NCI-H226 (cell line): Measurements from ENCODE around the gene EDEM1.
"Not testable (repeated sequence)": the region's sequence is repeated elsewhere in the genome, so short reads cannot be mapped to it uniquely, and the experiment has no call there.

Source experiments
- DNase-seq: peaks from one replicate; pipeline ENCODE4 v3.0.0-alpha.2; 2015

EDEM1 gene

GRCh38 chr3:5238545-5238944 is 51.0 kb downstream of the EDEM1 start:
- DNase-seq: no peak

GRCh38 chr3:5239602-5240001 is 52.1 kb downstream of the EDEM1 start:
- DNase-seq: peak; percentile 20

GRCh38 chr3:5240740-5241139 is 53.2 kb downstream of the EDEM1 start:
- DNase-seq: no peak

GRCh38 chr3:5242785-5243184 is 55.3 kb downstream of the EDEM1 start:
- not testable (repeated sequence) for DNase-seq

GRCh38 chr3:5245927-5246326 is 58.4 kb downstream of the EDEM1 start:
- DNase-seq: no peak

- DNase-seq: no peak
Measured at GRCh38 chr3:5248822-5249221, 61.3 kb downstream of the EDEM1 start.

- no peak for DNase-seq
Measured at GRCh38 chr3:5250467-5251195, 63.1 kb downstream of the EDEM1 start.

GRCh38 chr3:5251196-5251583 is 63.7 kb downstream of the EDEM1 start:
- DNase-seq: no peak

GRCh38 chr3:5252131-5252530 is 64.6 kb downstream of the EDEM1 start:
- DNase-seq: no peak

GRCh38 chr3:5254281-5255048 is 67.0 kb downstream of the EDEM1 start:
- DNase-seq: no peak

GRCh38 chr3:5255404-5256344 is 68.2 kb downstream of the EDEM1 start:
- DNase-seq: no peak

GRCh38 chr3:5258526-5258925 is 71.0 kb downstream of the EDEM1 start:
- no peak for DNase-seq

GRCh38 chr3:5260992-5261501 is 73.5 kb downstream of the EDEM1 start:
- DNase-seq: no peak

- no peak for DNase-seq
Measured at GRCh38 chr3:5262507-5262906, 75.0 kb downstream of the EDEM1 start.

- no peak for DNase-seq
Measured at GRCh38 chr3:5264093-5264600, 76.6 kb downstream of the EDEM1 start.

GRCh38 chr3:5264896-5265770 is 77.6 kb downstream of the EDEM1 start:
- peak; percentile 3 for DNase-seq

GRCh38 chr3:5267252-5267651 is 79.7 kb downstream of the EDEM1 start:
- no peak for DNase-seq

GRCh38 chr3:5267889-5268288 is 80.4 kb downstream of the EDEM1 start:
- no peak for DNase-seq
